Activated CD4-positive, alpha-beta T cell treated with anti-CD3 and anti-CD28 coated beads, Interleukin-2, Interleukin-4, amounts not matched to agents 100 ng/mL and 50 ng/mL, durations not matched to agents 16 hours and 8 hours (primary cell): ENCODE data around the gene TPRG1L.

Experiments
- DNase-seq: peaks from one replicate; pipeline ENCODE4 v3.0.0-alpha.2; 2020; ENCODE audit warnings: low spot score

TPRG1L gene

DNA sequence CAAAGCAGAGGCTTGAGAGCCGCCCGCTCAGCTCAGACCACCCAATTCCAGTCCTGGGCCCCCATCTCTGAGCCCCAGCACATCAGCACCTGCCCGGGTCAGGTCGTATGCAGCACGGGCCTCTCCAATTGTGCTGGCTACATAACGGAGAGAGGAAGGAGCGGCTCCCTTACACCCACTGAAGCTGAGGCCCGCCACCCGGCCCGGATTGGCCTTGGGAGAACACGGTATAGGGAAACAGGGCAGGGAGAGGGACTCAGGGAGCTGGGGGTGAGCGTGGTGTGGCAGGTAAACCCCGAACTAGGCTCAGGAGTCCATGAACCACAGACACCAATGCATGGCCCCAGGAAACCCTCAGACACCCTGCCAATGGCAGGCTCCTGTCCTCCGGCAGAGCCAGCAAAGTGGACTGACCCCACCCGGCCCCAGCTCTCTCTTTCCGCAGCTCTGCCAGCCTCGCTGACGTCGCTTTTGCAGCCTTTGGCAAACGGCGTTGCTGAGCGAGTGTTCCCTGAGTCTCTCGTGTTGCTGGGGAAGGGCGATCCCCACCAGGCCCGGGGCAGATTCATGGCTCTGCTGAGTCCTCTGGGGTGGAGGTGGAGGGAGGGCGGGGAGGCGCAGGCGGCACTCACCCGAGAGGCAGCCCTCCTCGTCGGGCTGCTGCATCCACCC is 30.0 kb upstream of the TPRG1L start:
- DNase-seq: no peak

DNA sequence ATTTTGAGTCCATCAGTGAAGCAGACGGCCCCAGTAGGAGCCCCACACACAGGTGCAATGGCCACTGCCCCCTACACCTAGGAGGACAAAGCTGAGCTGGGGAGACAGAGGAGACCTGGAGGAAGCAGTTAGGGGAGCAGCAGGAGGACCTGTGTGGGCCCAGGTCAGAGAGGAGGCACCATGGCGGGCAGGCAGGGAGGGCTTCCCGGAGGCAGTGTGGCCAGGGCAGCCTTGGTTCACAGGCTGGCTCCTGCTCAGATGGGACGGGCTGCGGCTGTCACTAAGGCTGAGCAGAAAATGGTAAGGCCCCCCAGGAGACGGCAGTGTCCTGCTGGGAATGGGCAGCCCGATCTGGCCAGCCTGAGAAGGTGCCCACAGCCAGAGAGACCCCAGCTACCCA is 28.9 kb upstream of the TPRG1L start:
- DNase-seq: no peak

DNA sequence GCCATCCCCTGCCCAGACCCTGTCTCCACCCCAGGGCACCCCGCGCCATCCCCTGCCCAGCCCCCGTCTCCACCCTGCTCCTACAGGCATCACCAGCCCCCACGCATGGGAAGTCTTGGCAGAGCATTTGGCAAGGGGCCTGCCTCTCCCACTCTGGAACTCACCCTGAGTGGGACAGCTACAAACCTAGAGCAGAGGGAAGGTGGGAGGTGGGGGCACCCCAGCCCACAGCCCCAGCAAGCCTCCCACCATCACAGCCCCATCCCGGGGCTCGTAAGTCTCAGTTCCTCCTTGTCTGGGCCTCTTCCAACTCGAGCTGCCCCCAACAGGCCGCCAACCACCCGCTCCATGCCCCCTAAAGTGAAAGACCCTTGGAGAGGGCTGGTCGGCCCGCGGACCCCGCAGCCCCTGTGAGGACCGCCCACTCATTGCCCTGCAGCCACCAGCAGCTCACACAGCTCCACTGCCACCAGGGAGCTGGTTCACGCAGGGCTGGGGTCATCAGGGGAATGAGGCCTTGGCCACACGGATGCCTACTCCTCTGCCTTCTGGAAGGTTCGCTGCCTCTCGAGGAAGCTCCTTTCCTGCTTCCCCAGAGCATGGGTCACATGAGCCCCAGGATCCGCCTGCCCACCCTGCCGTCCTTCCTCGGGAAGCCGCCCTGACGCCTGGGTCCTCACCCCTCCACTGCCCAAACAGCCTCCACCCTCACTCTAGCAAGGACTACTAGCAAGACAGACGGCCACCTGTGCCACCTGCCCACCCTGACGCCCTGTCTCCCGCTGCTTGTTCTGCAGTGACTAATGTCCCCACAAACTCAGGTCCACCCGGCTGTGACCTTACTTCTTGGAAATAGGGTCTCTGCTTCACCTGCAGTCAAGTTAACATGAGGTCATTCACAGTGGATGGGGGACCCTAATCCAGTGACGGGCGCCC is 27.9 kb upstream of the TPRG1L start:
- DNase-seq: no peak

DNA sequence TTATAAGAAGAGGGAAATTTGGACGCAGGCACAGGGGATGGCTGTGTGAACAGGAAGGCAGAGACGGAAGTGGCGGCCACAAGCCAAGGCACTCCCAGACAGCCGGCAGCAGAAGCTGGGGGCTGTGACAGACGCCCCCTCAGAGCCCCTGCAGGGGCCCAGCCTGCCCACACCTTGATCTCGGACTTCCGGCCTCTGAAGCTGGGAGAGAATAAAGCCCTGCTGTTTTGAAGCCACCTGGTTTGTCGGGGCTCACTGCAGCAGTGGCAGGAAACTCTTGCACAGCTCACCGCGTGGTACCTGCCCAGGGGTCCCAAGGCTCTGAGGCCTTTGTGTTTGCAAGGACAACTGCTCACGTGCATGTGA is 27.2 kb upstream of the TPRG1L start:
- DNase-seq: no peak

- no peak for DNase-seq
These were observed 26.7 kb upstream of the TPRG1L start for GRCh38 chr1:3598051-3598491.

DNA sequence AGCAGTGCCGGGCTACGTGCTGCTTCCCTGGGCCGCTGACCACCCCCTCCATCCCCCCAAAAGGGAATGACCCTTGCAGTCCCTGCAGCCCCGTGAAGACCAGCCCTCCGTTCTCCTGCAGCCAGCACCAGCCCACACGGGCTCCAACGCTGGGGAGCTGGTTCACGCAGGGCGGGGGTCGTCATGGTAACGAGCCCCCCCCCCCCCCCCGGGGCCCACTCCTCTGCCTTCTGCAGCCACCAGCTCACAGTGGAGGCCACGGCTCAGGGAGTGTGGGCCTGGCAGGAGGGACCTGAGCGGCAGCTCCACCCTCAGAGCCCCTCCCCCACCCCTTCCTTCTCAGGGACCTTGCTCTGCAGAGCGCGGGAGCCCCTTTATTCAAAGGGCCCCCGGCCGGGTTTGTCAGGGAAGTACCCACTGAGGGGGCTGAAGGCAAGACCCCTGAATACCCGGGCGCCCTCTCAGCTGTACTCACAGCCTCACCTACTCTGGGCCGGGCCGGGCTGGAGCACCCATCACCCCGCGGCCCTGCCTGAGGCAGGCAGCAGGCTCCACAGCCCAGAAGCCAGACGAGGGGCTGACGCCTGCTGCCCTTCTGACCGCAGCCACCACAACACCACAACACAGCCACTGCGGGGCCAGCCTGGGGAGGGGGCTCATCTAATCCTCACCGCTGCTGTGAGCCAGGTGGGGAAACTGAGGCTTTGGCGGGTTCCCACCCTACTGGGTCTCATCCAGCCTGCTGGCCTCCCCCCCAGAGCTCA is 26.1 kb upstream of the TPRG1L start:
- no peak for DNase-seq

GRCh38 chr1:3599286-3599811 is 25.5 kb upstream of the TPRG1L start:
- no peak for DNase-seq

GRCh38 chr1:3599816-3600215 is 25.0 kb upstream of the TPRG1L start:
- DNase-seq: no peak

GRCh38 chr1:3600354-3600753 is 24.5 kb upstream of the TPRG1L start:
- DNase-seq: no peak

DNA sequence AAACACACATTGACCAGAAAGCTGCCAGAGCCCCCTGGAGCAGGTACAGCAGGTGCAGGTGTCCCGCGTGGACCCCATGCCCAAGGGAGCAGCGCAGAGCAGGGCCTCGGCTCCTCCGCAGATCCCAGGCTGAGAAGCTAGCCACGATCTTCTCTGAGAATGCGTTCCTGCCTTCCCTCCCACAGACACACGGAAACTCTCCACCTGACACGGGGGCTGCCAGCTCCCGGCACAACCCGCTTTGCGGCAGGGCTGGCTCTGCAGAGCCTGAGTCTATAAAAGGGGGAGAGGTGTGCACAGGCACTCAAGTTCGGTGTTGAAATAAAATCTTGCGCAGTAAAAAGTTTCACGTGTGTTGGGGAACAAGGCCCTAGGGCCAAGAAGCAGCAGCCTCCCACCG is 23.1 kb upstream of the TPRG1L start:
- DNase-seq: no peak

GRCh38 chr1:3602375-3602774 is 22.4 kb upstream of the TPRG1L start:
- no peak for DNase-seq

- DNase-seq: no peak
These were observed 21.7 kb upstream of the TPRG1L start for GRCh38 chr1:3603156-3603555.

DNA sequence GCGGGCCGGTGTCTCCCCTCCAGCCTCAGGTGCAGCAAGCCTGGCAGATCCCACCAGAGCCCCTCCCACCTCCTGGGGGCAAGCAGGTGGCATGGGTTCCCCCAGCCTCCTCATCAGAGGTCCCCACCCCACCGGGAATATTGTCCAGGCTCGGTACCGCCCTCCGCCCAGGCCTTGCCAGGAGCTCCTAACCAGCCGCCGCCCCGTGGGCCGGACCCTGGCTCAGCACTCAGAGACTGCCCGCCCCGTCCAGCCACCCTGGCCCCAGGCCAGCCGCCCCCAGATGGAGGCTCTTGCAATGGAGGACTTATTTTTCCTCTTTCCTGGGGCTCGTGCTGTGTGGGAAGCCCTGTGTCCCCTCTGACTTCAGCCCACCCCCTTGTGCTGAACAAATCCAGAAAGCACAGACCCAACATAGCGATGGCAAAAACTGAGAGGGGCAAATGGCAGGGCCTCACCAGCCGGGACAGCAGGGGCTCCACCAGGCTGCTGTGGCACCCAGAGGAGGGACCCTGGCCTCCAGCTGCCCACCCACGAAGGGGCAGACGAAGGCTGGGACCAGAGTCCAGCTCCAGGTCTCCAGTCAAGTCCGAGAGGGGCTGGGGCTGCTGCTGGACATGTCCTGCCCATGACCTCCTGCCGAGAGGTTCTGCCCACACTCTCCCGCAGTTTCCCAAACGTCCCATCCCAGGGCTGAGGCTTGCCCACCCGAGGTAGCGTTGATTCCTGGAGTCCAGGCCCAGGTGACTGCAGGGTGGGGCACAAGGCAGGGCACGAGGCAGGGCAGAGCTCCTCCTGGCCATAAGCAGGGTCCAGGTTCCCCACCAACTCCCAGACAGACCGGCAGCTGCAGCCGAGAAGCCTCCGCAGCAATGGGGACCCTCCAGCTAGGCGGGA is 21.0 kb upstream of the TPRG1L start:
- DNase-seq: no peak

- no peak for DNase-seq
These were observed 20.3 kb upstream of the TPRG1L start for GRCh38 chr1:3604468-3604974.

DNA sequence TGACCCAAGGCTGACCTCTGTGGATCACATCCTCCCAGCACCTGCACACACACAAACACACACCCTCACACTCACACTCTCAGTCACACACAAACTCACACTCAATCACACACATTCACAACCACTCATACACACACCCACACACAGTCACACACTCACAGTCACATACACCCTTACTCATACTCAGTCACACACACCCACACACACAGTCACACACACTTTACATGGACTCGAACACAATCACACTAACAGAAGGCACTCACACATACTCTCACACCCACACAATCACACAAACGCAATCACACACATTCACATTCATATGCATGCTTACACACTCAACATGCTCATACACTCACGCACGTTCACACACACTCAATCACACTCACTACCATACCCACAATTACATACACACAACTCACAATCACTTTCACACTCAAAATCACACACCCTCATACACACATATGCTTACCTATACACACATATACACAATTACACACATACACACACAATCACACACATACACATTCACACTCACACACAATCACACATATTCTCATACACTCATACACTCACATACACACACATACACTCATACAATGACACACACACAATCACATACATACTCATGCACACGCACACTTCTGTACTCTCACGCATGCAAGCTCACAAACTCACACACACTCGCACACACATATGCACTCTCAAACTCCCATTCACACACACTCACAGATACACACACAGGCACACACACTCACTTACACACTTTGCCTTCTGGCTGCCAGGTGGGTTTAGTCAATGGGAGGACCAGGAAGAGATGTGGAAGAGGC is 19.6 kb upstream of the TPRG1L start:
- no peak for DNase-seq

DNA sequence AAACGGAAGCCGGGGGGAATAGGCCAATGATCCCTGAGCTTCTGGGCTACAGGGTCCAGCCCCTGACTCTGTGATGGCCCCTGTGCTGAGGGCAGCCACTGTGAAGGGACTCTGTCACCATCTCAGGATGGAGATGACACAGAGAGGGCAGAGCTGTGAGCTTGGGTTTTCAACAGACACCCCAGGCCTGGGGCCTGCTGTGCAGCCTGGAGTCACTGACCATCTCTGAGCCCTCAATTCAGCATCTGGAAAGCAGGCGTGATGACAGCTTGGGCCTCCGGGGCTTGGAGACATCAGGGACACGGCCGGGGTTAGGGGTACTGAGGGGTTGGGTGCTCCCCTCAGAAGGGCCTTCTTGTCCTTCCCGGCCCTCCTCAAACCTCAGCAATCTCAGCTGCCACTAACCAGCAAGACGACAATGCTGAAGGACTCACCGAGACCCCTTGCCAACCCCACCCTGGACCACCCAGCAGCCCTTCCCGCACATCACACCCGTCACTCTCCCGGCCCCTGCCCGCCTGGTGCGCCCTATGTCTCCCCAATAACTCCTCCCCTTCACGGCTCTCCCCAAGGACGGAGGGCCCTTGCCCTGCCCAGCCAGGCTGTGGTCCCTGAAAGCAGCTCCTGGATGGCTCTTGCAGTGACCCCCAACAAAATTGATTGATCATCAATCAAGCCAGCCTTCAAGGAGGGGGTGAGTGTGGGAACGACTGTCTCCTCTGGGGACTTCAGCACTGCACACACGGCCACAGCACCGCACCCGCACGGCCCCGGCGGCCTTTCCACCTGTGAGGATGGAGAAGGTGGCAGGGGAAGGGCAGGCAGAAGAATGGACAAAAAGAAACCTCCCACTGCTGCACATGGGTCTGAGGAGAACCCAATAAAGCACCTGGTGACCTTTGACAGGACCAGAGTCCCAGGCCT is 17.8 kb upstream of the TPRG1L start:
- no peak for DNase-seq

GRCh38 chr1:3607703-3608065 is 17.1 kb upstream of the TPRG1L start:
- DNase-seq: no peak

DNA sequence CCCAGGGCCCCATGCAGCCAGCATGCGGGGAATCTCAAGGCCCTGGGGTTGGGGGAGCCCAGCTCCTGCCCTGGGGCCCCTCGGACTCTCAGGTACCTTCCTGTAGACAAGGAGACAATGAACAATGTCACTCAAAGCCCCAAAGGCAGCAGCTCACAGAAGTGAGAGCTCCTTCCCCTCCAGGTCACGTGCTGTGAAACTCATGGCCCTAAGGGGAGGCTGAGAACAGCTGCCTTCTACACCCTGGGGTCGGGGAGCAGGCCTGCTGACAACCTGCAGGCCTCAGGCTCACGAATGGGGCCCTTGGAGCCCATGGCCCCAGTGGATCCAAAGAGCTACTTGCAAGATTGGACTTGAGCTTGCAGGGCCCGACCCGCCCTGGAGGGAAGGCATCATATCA is 16.7 kb upstream of the TPRG1L start:
- DNase-seq: no peak
